Measurements from ENCODE around the gene MCC.
A peak's percentile ranks its signal among the peaks of the same experiment; 100 is the strongest.

The MCC gene

GRCh38 chr5:113487781-113488644 lies at the start of gene MCC:
Gene MCC (minus strand): TSS chr5:113488453.
- no peak for DNase-seq

- no peak for DNase-seq
Measured at GRCh38 chr5:113531481-113532159, 43.4 kb upstream of the MCC start.

- no peak for DNase-seq
Measured at GRCh38 chr5:113527746-113528145, 39.5 kb upstream of the MCC start.

GRCh38 chr5:113526421-113526820 lies 38.2 kb upstream of the MCC start:
- no peak for DNase-seq

- peak in 1 of 2 donors; percentile 83 for DNase-seq
Measured at GRCh38 chr5:113524927-113525326, 36.7 kb upstream of the MCC start.

- DNase-seq, result no peak
Measured at GRCh38 chr5:113523168-113523567, 34.9 kb upstream of the MCC start.

GRCh38 chr5:113520899-113521298 lies 32.6 kb upstream of the MCC start:
- no peak for DNase-seq

GRCh38 chr5:113520429-113520828 lies 32.2 kb upstream of the MCC start:
- no peak for DNase-seq

- no peak for DNase-seq
Measured at GRCh38 chr5:113519412-113519811, 31.2 kb upstream of the MCC start.

GRCh38 chr5:113518884-113519283 lies 30.6 kb upstream of the MCC start:
- no peak for DNase-seq

GRCh38 chr5:113514289-113514635 lies 26.0 kb upstream of the MCC start:
- no peak for DNase-seq

GRCh38 chr5:113513384-113514288 lies 25.4 kb upstream of the MCC start, which contains the start of gene YTHDC2:
Gene YTHDC2 (plus strand): TSS chr5:113513694. CDS start chr5:113513896, 202 bp downstream.
- peak; percentile 79 to 87 for DNase-seq

GRCh38 chr5:113512341-113512740 lies 24.1 kb upstream of the MCC start:
- DNase-seq, result no peak

- no peak for DNase-seq
Measured at GRCh38 chr5:113510836-113511451, 22.7 kb upstream of the MCC start.

GRCh38 chr5:113508756-113509155 lies 20.5 kb upstream of the MCC start:
- no peak for DNase-seq

- DNase-seq, result no peak
Measured at GRCh38 chr5:113507601-113508000, 19.3 kb upstream of the MCC start.

GRCh38 chr5:113505181-113505580 lies 16.9 kb upstream of the MCC start:
- no peak for DNase-seq

- no peak for DNase-seq
Measured at GRCh38 chr5:113503146-113503545, 14.9 kb upstream of the MCC start.

- DNase-seq, result no peak
Measured at GRCh38 chr5:113502073-113502472, 13.8 kb upstream of the MCC start.

- no peak for DNase-seq
Measured at GRCh38 chr5:113495422-113495841, 7.2 kb upstream of the MCC start.

GRCh38 chr5:113493446-113493845 lies 5.2 kb upstream of the MCC start:
- DNase-seq, result no peak

GRCh38 chr5:113491022-113491421 lies 2.8 kb upstream of the MCC start:
- DNase-seq, result no peak

- no peak for DNase-seq
Measured at GRCh38 chr5:113490317-113490716, 2.1 kb upstream of the MCC start.
